Measurements from ENCODE around the gene ZNF799.

DNA sequence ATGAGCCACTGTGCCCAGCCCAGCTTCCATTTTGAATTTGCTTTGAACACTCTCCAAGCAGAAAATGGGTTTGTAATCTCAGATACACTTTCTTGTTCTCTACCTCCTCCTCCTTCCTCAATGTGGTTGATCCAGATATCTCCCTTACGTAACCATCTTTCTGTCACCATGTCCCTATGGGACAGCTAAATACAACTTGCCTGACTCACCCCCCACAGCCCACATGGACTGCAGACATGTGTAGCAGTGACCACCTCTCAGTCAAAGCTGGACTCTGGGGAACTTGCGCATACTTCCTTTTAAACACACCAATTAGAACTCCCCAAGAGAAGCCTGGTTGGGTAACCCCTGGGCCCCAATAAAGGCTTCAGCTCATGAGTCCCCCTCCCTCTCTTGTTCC lies 10.8 kb upstream of the ZNF799 start:
- TF ChIP-seq EZH2 (IDR thresholded peaks at IDR 0.05; ENCODE audit: low read depth) = no peak
- TF ChIP-seq, protein P1, sequence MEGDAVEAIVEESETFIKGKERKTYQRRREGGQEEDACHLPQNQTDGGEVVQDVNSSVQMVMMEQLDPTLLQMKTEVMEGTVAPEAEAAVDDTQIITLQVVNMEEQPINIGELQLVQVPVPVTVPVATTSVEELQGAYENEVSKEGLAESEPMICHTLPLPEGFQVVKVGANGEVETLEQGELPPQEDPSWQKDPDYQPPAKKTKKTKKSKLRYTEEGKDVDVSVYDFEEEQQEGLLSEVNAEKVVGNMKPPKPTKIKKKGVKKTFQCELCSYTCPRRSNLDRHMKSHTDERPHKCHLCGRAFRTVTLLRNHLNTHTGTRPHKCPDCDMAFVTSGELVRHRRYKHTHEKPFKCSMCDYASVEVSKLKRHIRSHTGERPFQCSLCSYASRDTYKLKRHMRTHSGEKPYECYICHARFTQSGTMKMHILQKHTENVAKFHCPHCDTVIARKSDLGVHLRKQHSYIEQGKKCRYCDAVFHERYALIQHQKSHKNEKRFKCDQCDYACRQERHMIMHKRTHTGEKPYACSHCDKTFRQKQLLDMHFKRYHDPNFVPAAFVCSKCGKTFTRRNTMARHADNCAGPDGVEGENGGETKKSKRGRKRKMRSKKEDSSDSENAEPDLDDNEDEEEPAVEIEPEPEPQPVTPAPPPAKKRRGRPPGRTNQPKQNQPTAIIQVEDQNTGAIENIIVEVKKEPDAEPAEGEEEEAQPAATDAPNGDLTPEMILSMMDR (conservative IDR thresholded peaks at IDR 0.05) = no peak

All from PC-9 (cell line).